ENCODE data around the gene ASGR2. TPM values are rescaled to one million over a fixed set of nuclear protein-coding genes. Genes with fewer than 3 reads are reported as not detected.
A peak's percentile ranks its signal among the peaks of the same experiment; 100 is the strongest.

The ASGR2 gene
- total and polyA plus RNA-seq, 7 donors = 0.04 to 0.62 (median 0.29) TPM; not detected in 3

GRCh38 chr17:7070712-7071111, 43.9 kb downstream of the ASGR2 start:
- 67 to 87% (median 74%) methylated on average over 3 of the region's 3 CpGs for WGBS, 3 donors
- Histone ChIP-seq H3K4me3 (no peak overlapping the region), H3K36me3 (ENCODE audit: insufficient read depth in 1 of 2, low read depth in 1 of 2) (no peaks in the 10 kb centered on the region), H3K9me3 (no peaks in the 10 kb centered on the region), H3K27ac (no peak overlapping the region), H3K27me3 (ENCODE audit: insufficient read depth in 3 of 3, low read length in 2 of 3) (peaks cover 0 to 3% (median 0%) of the 10 kb centered on the region in 3 donors), H3K4me1 (no peaks in the 10 kb centered on the region)
- TF ChIP-seq CTCF (IDR thresholded peaks at IDR 0.05) = no peak
- DNase-seq (no peak), ATAC-seq (no peak)
- intact Hi-C loops (cut with DNase I) = no loop called here

- DNase-seq = no peak
- Histone ChIP-seq H3K9me3 (no peaks in the 10 kb centered on the region), H3K4me3 (no peak overlapping the region), H3K4me1 (no peaks in the 10 kb centered on the region), H3K36me3 (ENCODE audit: insufficient read depth in 1 of 2, low read depth in 1 of 2) (no peaks in the 10 kb centered on the region), H3K27me3 (ENCODE audit: insufficient read depth in 3 of 3, low read length in 2 of 3) (peaks cover 0 to 10% (median 3%) of the 10 kb centered on the region in 3 donors), H3K27ac (no peak overlapping the region)
- TF ChIP-seq CTCF (IDR thresholded peaks at IDR 0.05) = no peak
- 8 to 41% (median 30%) methylated on average over 1 of the region's 1 CpG for WGBS, 3 donors
- no peak for ATAC-seq
- intact Hi-C loops (cut with DNase I) = no loop called here
These were observed 46.4 kb downstream of the ASGR2 start for GRCh38 chr17:7068268-7068667.

GRCh38 chr17:7067198-7067597, 47.4 kb downstream of the ASGR2 start:
- DNase-seq (no peak), ATAC-seq (no peak)
- no peaks in the 10 kb centered on the region for H3K4me1 ChIP-seq
- no peak for TF ChIP-seq CTCF (IDR thresholded peaks at IDR 0.05)
- 36 to 61% (median 45%) methylated on average over 1 of the region's 1 CpG for WGBS, 3 donors
- H3K27ac ChIP-seq = no peak overlapping the region
- H3K36me3 ChIP-seq (ENCODE audit: insufficient read depth in 1 of 2, low read depth in 1 of 2) = no peaks in the 10 kb centered on the region
- H3K27me3 ChIP-seq (ENCODE audit: insufficient read depth in 3 of 3, low read length in 2 of 3) = peaks cover 0 to 19% (median 3%) of the 10 kb centered on the region in 3 donors
- no peak overlapping the region for H3K4me3 ChIP-seq
- no peaks in the 10 kb centered on the region for H3K9me3 ChIP-seq
- intact Hi-C loops (cut with DNase I) = no loop called here

GRCh38 chr17:7064261-7064660, 50.4 kb downstream of the ASGR2 start:
- ATAC-seq (peak in 1 of 4 donors; percentile 53), DNase-seq (peak in 1 of 2 donors; percentile 63)
- Histone ChIP-seq H3K36me3 (ENCODE audit: insufficient read depth in 1 of 2, low read depth in 1 of 2) (no peaks in the 10 kb centered on the region), H3K9me3 (no peaks in the 10 kb centered on the region), H3K27me3 (ENCODE audit: insufficient read depth in 3 of 3, low read length in 2 of 3) (peaks cover 0 to 33% (median 3%) of the 10 kb centered on the region in 3 donors), H3K4me1 (no peaks in the 10 kb centered on the region), H3K4me3 (no peak overlapping the region), H3K27ac (no peak overlapping the region)
- intact Hi-C loops (cut with DNase I) = no loop called here
- TF ChIP-seq CTCF (IDR thresholded peaks at IDR 0.05) = no peak
- 23 to 29% (median 28%) methylated on average over 4 of the region's 4 CpGs for WGBS, 3 donors

GRCh38 chr17:7063518-7064094, 51.0 kb downstream of the ASGR2 start:
- WGBS, 3 donors = 37 to 48% (median 38%) methylated on average over 6 of the region's 6 CpGs
- H3K9me3 ChIP-seq = no peaks in the 10 kb centered on the region

More at GRCh38 chr17:7063518-7064094, 51.0 kb downstream of the ASGR2 start:
- no peak for TF ChIP-seq CTCF (IDR thresholded peaks at IDR 0.05)
- Histone ChIP-seq H3K4me3 (no peak overlapping the region), H3K36me3 (ENCODE audit: insufficient read depth in 1 of 2, low read depth in 1 of 2) (no peaks in the 10 kb centered on the region), H3K27me3 (ENCODE audit: insufficient read depth in 3 of 3, low read length in 2 of 3) (peaks cover 0 to 33% (median 3%) of the 10 kb centered on the region in 3 donors), H3K27ac (no peak overlapping the region), H3K4me1 (no peaks in the 10 kb centered on the region)
- ATAC-seq = no peak
- no peak for DNase-seq
- intact Hi-C loops (cut with DNase I) = no loop called here

All from psoas muscle (tissue), 8 donors.